ENCODE results near the gene CWC27.
"Not testable (repeated sequence)": the region's sequence is repeated elsewhere in the genome, so short reads cannot be mapped to it uniquely, and the experiment has no call there.

CWC27 gene

GRCh38 chr5:64811050-64811640 lies 42.4 kb downstream of the CWC27 start:
- Histone ChIP-seq H2AFZ (ENCODE audit: low read length) (no peak overlapping the region), H3K9me3 (ENCODE audit: insufficient read depth, low read depth, low read length) (no peaks in the 10 kb centered on the region), H3K4me3 (ENCODE audit: low read length, poor library complexity, severe bottlenecking) (no peak overlapping the region), H3K4me2 (ENCODE audit: low read depth, low read length, poor library complexity, severe bottlenecking) (no peak overlapping the region), H3K79me2 (ENCODE audit: insufficient read depth, low read length) (no peaks in the 10 kb centered on the region), H3K9me2 (replicated peaks; ENCODE audit: low read depth, low read length) (no peaks in the 10 kb centered on the region), H4K20me1 (ENCODE audit: insufficient read depth, low read length, poor library complexity, severe bottlenecking) (no peaks in the 10 kb centered on the region), H3K36me3 (ENCODE audit: insufficient read depth, low read length) (peaks cover 10% of the 10 kb centered on the region; the same call in 1 of the 2 replicates), H3K9ac (ENCODE audit: low read depth, low read length, poor library complexity, severe bottlenecking) (no peak overlapping the region), H3K27me3 (ENCODE audit: insufficient read depth, low read length, poor library complexity, severe bottlenecking) (no peaks in the 10 kb centered on the region), H3F3A (ENCODE audit: low read depth) (no peaks in the 10 kb centered on the region), H3K4me1 (ENCODE audit: insufficient read depth, low read length, poor library complexity, severe bottlenecking) (no peaks in the 10 kb centered on the region)
- no peak for TF ChIP-seq EZH2phosphoT487 (IDR thresholded peaks at IDR 0.05; ENCODE audit: borderline replicate concordance)
- TF ChIP-seq, protein P1, sequence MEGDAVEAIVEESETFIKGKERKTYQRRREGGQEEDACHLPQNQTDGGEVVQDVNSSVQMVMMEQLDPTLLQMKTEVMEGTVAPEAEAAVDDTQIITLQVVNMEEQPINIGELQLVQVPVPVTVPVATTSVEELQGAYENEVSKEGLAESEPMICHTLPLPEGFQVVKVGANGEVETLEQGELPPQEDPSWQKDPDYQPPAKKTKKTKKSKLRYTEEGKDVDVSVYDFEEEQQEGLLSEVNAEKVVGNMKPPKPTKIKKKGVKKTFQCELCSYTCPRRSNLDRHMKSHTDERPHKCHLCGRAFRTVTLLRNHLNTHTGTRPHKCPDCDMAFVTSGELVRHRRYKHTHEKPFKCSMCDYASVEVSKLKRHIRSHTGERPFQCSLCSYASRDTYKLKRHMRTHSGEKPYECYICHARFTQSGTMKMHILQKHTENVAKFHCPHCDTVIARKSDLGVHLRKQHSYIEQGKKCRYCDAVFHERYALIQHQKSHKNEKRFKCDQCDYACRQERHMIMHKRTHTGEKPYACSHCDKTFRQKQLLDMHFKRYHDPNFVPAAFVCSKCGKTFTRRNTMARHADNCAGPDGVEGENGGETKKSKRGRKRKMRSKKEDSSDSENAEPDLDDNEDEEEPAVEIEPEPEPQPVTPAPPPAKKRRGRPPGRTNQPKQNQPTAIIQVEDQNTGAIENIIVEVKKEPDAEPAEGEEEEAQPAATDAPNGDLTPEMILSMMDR (conservative IDR thresholded peaks at IDR 0.05; ENCODE audit: low read length), result peak; percentile 84

DNA sequence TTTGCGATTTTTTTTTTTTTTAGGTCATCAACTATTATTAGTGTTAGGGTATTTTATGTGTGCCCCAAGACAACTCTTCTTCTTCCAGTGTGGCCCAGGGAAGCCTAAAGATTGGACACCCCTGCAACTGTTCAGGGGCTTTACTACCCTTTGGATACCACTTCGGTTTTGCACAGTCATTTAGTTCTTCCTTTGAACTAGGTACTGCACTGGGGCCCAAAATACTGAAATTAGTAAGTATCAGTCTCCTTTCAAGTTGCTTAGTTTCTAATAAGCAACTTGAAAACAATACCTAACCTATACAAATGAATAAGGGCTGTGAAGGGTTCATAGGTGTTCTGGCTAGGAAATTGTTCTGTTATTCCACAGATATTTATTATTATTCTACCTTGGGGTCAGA lies 45.3 kb downstream of the CWC27 start:
- Histone ChIP-seq H3K27me3 (ENCODE audit: insufficient read depth, low read length, poor library complexity, severe bottlenecking) (no peaks in the 10 kb centered on the region), H3K4me2 (ENCODE audit: low read depth, low read length, poor library complexity, severe bottlenecking) (no peak overlapping the region), H3K36me3 (ENCODE audit: insufficient read depth, low read length) (peaks cover 7% of the 10 kb centered on the region; the same call in 1 of the 2 replicates), H2AFZ (ENCODE audit: low read length) (no peak overlapping the region), H3K9ac (ENCODE audit: low read depth, low read length, poor library complexity, severe bottlenecking) (no peak overlapping the region), H3K4me1 (ENCODE audit: insufficient read depth, low read length, poor library complexity, severe bottlenecking) (no peaks in the 10 kb centered on the region), H4K20me1 (ENCODE audit: insufficient read depth, low read length, poor library complexity, severe bottlenecking) (no peaks in the 10 kb centered on the region), H3K9me3 (ENCODE audit: insufficient read depth, low read depth, low read length) (no peaks in the 10 kb centered on the region), H3K9me2 (replicated peaks; ENCODE audit: low read depth, low read length) (no peaks in the 10 kb centered on the region), H3K79me2 (ENCODE audit: insufficient read depth, low read length) (no peaks in the 10 kb centered on the region), H3F3A (ENCODE audit: low read depth) (no peaks in the 10 kb centered on the region), H3K4me3 (ENCODE audit: low read length, poor library complexity, severe bottlenecking) (no peak overlapping the region)
- TF ChIP-seq, protein P1 (conservative IDR thresholded peaks at IDR 0.05; ENCODE audit: low read length), result no peak
- no peak for TF ChIP-seq EZH2phosphoT487 (IDR thresholded peaks at IDR 0.05; ENCODE audit: borderline replicate concordance)

DNA sequence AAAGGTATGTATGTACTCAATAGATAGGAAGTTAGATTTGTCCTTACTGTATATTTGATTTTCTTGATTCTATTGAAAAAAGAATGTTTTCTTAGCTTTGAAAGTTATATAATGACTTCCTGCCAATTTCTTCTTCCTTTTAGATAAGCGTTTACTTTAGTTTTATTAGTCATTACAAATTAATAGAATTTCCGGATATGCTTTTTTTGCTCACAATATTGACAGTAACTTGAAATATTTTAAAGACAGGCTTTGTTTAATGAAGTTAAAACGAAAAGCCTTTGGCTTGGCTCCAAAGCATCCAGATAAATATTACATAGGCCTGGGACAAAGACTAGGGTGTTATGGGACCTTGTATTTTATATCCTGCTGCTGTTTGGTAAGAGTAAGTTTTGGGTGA lies 49.5 kb downstream of the CWC27 start:
- Histone ChIP-seq H3K4me1 (ENCODE audit: insufficient read depth, low read length, poor library complexity, severe bottlenecking) (no peaks in the 10 kb centered on the region), H3K4me2 (ENCODE audit: low read depth, low read length, poor library complexity, severe bottlenecking) (no peak overlapping the region), H3K4me3 (ENCODE audit: low read length, poor library complexity, severe bottlenecking) (no peak overlapping the region), H4K20me1 (ENCODE audit: insufficient read depth, low read length, poor library complexity, severe bottlenecking) (no peaks in the 10 kb centered on the region), H3K27me3 (ENCODE audit: insufficient read depth, low read length, poor library complexity, severe bottlenecking) (no peaks in the 10 kb centered on the region), H3K9me2 (replicated peaks; ENCODE audit: low read depth, low read length) (no peaks in the 10 kb centered on the region), H3K9ac (ENCODE audit: low read depth, low read length, poor library complexity, severe bottlenecking) (no peak overlapping the region), H3F3A (ENCODE audit: low read depth) (no peaks in the 10 kb centered on the region), H3K9me3 (ENCODE audit: insufficient read depth, low read depth, low read length) (no peaks in the 10 kb centered on the region), H3K36me3 (ENCODE audit: insufficient read depth, low read length) (peaks cover 12% of the 10 kb centered on the region; the same call in 1 of the 2 replicates), H2AFZ (ENCODE audit: low read length) (no peak overlapping the region), H3K79me2 (ENCODE audit: insufficient read depth, low read length) (no peaks in the 10 kb centered on the region)
- TF ChIP-seq EZH2phosphoT487 (IDR thresholded peaks at IDR 0.05; ENCODE audit: borderline replicate concordance), result no peak
- TF ChIP-seq, protein P1 (conservative IDR thresholded peaks at IDR 0.05; ENCODE audit: low read length), result no peak

- H4K20me1 ChIP-seq (ENCODE audit: insufficient read depth, low read length, poor library complexity, severe bottlenecking); H3K79me2 ChIP-seq (ENCODE audit: insufficient read depth, low read length); H3K4me2 ChIP-seq (ENCODE audit: low read depth, low read length, poor library complexity, severe bottlenecking); H2AFZ ChIP-seq (ENCODE audit: low read length); H3K9me2 ChIP-seq (replicated peaks; ENCODE audit: low read depth, low read length); H3K9ac ChIP-seq (ENCODE audit: low read depth, low read length, poor library complexity, severe bottlenecking); H3K4me1 ChIP-seq (ENCODE audit: insufficient read depth, low read length, poor library complexity, severe bottlenecking); H3K4me3 ChIP-seq (ENCODE audit: low read length, poor library complexity, severe bottlenecking); H3K9me3 ChIP-seq (ENCODE audit: insufficient read depth, low read depth, low read length); H3K27me3 ChIP-seq (ENCODE audit: insufficient read depth, low read length, poor library complexity, severe bottlenecking); H3F3A ChIP-seq (ENCODE audit: low read depth): not testable (repeated sequence)
- peaks cover 12% of the 10 kb centered on the region; the same call in 1 of the 2 replicates for H3K36me3 ChIP-seq (ENCODE audit: insufficient read depth, low read length)
Observed at GRCh38 chr5:64819345-64819744, 50.6 kb downstream of the CWC27 start.
